Measurements from ENCODE around the gene INTS4. TPM values are rescaled to one million over a fixed set of nuclear protein-coding genes. Genes with fewer than 3 reads are reported as not detected.
"Not testable (repeated sequence)": the region's sequence is repeated elsewhere in the genome, so short reads cannot be mapped to it uniquely, and the experiment has no call there.

The INTS4 gene
- total RNA-seq, 1 experiment from 2014 or later, result 25.2 TPM

- intact Hi-C loops (cut with micrococcal nuclease); H3K9me3 Mint-ChIP-seq (ENCODE audit: unreplicated experiment); H3K27me3 Mint-ChIP-seq (ENCODE audit: insufficient read depth, unreplicated experiment); POLR2A ChIA-PET; CTCF ChIA-PET; BruUV-seq (replicated peaks): not testable (repeated sequence)
- peak overlapping the region; percentile 64 for H3K27ac Mint-ChIP-seq (ENCODE audit: low read depth, unreplicated experiment)
- H3K4me1 Mint-ChIP-seq (ENCODE audit: insufficient read depth, unreplicated experiment), result peaks cover 14% of the 10 kb centered on the region
- H3K36me3 Mint-ChIP-seq (ENCODE audit: insufficient read depth, unreplicated experiment), result peaks cover 24% of the 10 kb centered on the region
- H3K4me3 Mint-ChIP-seq (ENCODE audit: unreplicated experiment), result peak overlapping the region; percentile 19
- peak; percentile 89 for DNase-seq (ENCODE audit: unreplicated experiment)
Observed at GRCh38 chr11:77914307-77914791, 80.1 kb downstream of the INTS4 start.

- BruUV-seq (replicated peaks); POLR2A ChIA-PET; H3K9me3 Mint-ChIP-seq (ENCODE audit: unreplicated experiment); CTCF ChIA-PET; H3K27me3 Mint-ChIP-seq (ENCODE audit: insufficient read depth, unreplicated experiment); intact Hi-C loops (cut with micrococcal nuclease): not testable (repeated sequence)
- Mint-ChIP-seq H3K36me3 (ENCODE audit: insufficient read depth, unreplicated experiment) (peaks cover 20% of the 10 kb centered on the region), H3K4me1 (ENCODE audit: insufficient read depth, unreplicated experiment) (peaks cover 14% of the 10 kb centered on the region), H3K4me3 (ENCODE audit: unreplicated experiment) (peak overlapping the region; percentile 19), H3K27ac (ENCODE audit: low read depth, unreplicated experiment) (peak overlapping the region; percentile 64)
- peak; percentile 8 for DNase-seq (ENCODE audit: unreplicated experiment)
Observed at GRCh38 chr11:77913608-77914306, 80.7 kb downstream of the INTS4 start.

GRCh38 chr11:77910828-77911227 lies 83.6 kb downstream of the INTS4 start:
- intact Hi-C loops (cut with micrococcal nuclease); BruUV-seq (replicated peaks); H3K27ac Mint-ChIP-seq (ENCODE audit: low read depth, unreplicated experiment); POLR2A ChIA-PET; H3K9me3 Mint-ChIP-seq (ENCODE audit: unreplicated experiment); DNase-seq (ENCODE audit: unreplicated experiment); H3K27me3 Mint-ChIP-seq (ENCODE audit: insufficient read depth, unreplicated experiment); H3K36me3 Mint-ChIP-seq (ENCODE audit: insufficient read depth, unreplicated experiment); H3K4me3 Mint-ChIP-seq (ENCODE audit: unreplicated experiment); CTCF ChIA-PET: not testable (repeated sequence)
- H3K4me1 Mint-ChIP-seq (ENCODE audit: insufficient read depth, unreplicated experiment), result peaks cover 14% of the 10 kb centered on the region

GRCh38 chr11:77909277-77909676 lies 85.2 kb downstream of the INTS4 start:
- Mint-ChIP-seq H3K27me3 (ENCODE audit: insufficient read depth, unreplicated experiment) (no peaks in the 10 kb centered on the region), H3K9me3 (ENCODE audit: unreplicated experiment) (no peaks in the 10 kb centered on the region), H3K4me1 (ENCODE audit: insufficient read depth, unreplicated experiment) (peaks cover 6% of the 10 kb centered on the region), H3K4me3 (ENCODE audit: unreplicated experiment) (no peak overlapping the region), H3K27ac (ENCODE audit: low read depth, unreplicated experiment) (no peak overlapping the region), H3K36me3 (ENCODE audit: insufficient read depth, unreplicated experiment) (peaks cover 9% of the 10 kb centered on the region)
- ChIA-PET POLR2A (no interaction called here), CTCF (no interaction called here)
- intact Hi-C loops (cut with micrococcal nuclease), result no loop called here
- no TSS peak for BruUV-seq (replicated peaks)
- no peak for TF ChIP-seq CTCF (IDR thresholded peaks at IDR 0.05; ENCODE audit: unreplicated experiment)
- no peak for DNase-seq (ENCODE audit: unreplicated experiment)

GRCh38 chr11:77908835-77909234 lies 85.6 kb downstream of the INTS4 start:
- no TSS peak for BruUV-seq (replicated peaks)
- peaks cover 9% of the 10 kb centered on the region for H3K36me3 Mint-ChIP-seq (ENCODE audit: insufficient read depth, unreplicated experiment)
- no peak for TF ChIP-seq CTCF (IDR thresholded peaks at IDR 0.05; ENCODE audit: unreplicated experiment)
- ChIA-PET POLR2A (no interaction called here), CTCF (no interaction called here)
- H3K27ac Mint-ChIP-seq (ENCODE audit: low read depth, unreplicated experiment), result no peak overlapping the region
- H3K4me1 Mint-ChIP-seq (ENCODE audit: insufficient read depth, unreplicated experiment), result peaks cover 2% of the 10 kb centered on the region
- H3K4me3 Mint-ChIP-seq (ENCODE audit: unreplicated experiment), result no peak overlapping the region
- intact Hi-C loops (cut with micrococcal nuclease), result no loop called here
- H3K9me3 Mint-ChIP-seq (ENCODE audit: unreplicated experiment), result no peaks in the 10 kb centered on the region
- no peak for DNase-seq (ENCODE audit: unreplicated experiment)
- H3K27me3 Mint-ChIP-seq (ENCODE audit: insufficient read depth, unreplicated experiment), result no peaks in the 10 kb centered on the region

- intact Hi-C loops (cut with micrococcal nuclease); BruUV-seq (replicated peaks); CTCF ChIA-PET; DNase-seq (ENCODE audit: unreplicated experiment); POLR2A ChIA-PET; H3K4me1 Mint-ChIP-seq (ENCODE audit: insufficient read depth, unreplicated experiment); H3K4me3 Mint-ChIP-seq (ENCODE audit: unreplicated experiment); H3K27ac Mint-ChIP-seq (ENCODE audit: low read depth, unreplicated experiment); H3K27me3 Mint-ChIP-seq (ENCODE audit: insufficient read depth, unreplicated experiment); H3K9me3 Mint-ChIP-seq (ENCODE audit: unreplicated experiment): not testable (repeated sequence)
- peaks cover 60% of the 10 kb centered on the region for H3K36me3 Mint-ChIP-seq (ENCODE audit: insufficient read depth, unreplicated experiment)
Observed at GRCh38 chr11:77894949-77895348, 99.5 kb downstream of the INTS4 start.

- peaks cover 48% of the 10 kb centered on the region for H3K36me3 Mint-ChIP-seq (ENCODE audit: insufficient read depth, unreplicated experiment)
- H3K9me3 Mint-ChIP-seq (ENCODE audit: unreplicated experiment); intact Hi-C loops (cut with micrococcal nuclease); H3K4me1 Mint-ChIP-seq (ENCODE audit: insufficient read depth, unreplicated experiment); H3K27ac Mint-ChIP-seq (ENCODE audit: low read depth, unreplicated experiment); H3K27me3 Mint-ChIP-seq (ENCODE audit: insufficient read depth, unreplicated experiment); H3K4me3 Mint-ChIP-seq (ENCODE audit: unreplicated experiment); BruUV-seq (replicated peaks); CTCF ChIA-PET; DNase-seq (ENCODE audit: unreplicated experiment): not testable (repeated sequence)
- POLR2A ChIA-PET, result interaction anchor here (0.6 kb wide), 1 partner anchor 101 kb away, joined by 3 read pairs; no protein-coding TSS in a partner anchor
Observed at GRCh38 chr11:77891703-77892102, 102.8 kb downstream of the INTS4 start.

GRCh38 chr11:77891256-77891655 lies 103.2 kb downstream of the INTS4 start:
- DNase-seq (ENCODE audit: unreplicated experiment); H3K27ac Mint-ChIP-seq (ENCODE audit: low read depth, unreplicated experiment); CTCF ChIA-PET; H3K4me1 Mint-ChIP-seq (ENCODE audit: insufficient read depth, unreplicated experiment); H3K4me3 Mint-ChIP-seq (ENCODE audit: unreplicated experiment); POLR2A ChIA-PET; intact Hi-C loops (cut with micrococcal nuclease); H3K9me3 Mint-ChIP-seq (ENCODE audit: unreplicated experiment); H3K27me3 Mint-ChIP-seq (ENCODE audit: insufficient read depth, unreplicated experiment); BruUV-seq (replicated peaks): not testable (repeated sequence)
- H3K36me3 Mint-ChIP-seq (ENCODE audit: insufficient read depth, unreplicated experiment), result peaks cover 44% of the 10 kb centered on the region

Data from MCF 10A (cell line).